Hepatocyte (in vitro differentiated cells): ENCODE results near the gene TFIP11. TPM values are rescaled to one million over a fixed set of nuclear protein-coding genes. Genes with fewer than 3 reads are reported as not detected.

ENCODE experiments used
- DNase-seq: peaks from one replicate; pipeline ENCODE4 v3.0.0-alpha.2; 2016; ENCODE audit warnings: low spot score
- H2AFZ ChIP-seq: fragments of 200-600 bp; sonication (generic); 2 replicates; pipeline ENCODE4 v1.6.0; 2016; ENCODE audit warnings: antibody characterized with exemption, mild to moderate bottlenecking
- H3K27ac ChIP-seq: fragments of 200-600 bp; sonication (generic); 2 replicates; pipeline ENCODE4 v1.5.1; 2016; ENCODE audit warnings: mild to moderate bottlenecking
- H3K27me3 ChIP-seq: fragments of 200-600 bp; sonication (generic); 2 replicates; pipeline ENCODE4 v1.6.1; 2016
- H3K36me3 ChIP-seq: fragments of 200-600 bp; sonication (generic); replicated peaks from 2 replicates; pipeline ENCODE4 v1.5.1; 2016; ENCODE audit warnings: low read depth; ENCODE audit not compliant: insufficient read depth
- H3K4me1 ChIP-seq: fragments of 200-600 bp; sonication (generic); 2 replicates; pipeline ENCODE4 v1.5.1; 2016; ENCODE audit warnings: mild to moderate bottlenecking, moderate library complexity; ENCODE audit not compliant: insufficient read depth
- H3K4me2 ChIP-seq: fragments of 200-600 bp; sonication (generic); 2 replicates; pipeline ENCODE4 v1.6.0; 2016
- H3K4me3 ChIP-seq: fragments of 200-600 bp; sonication (generic); 2 replicates; pipeline ENCODE4 v1.5.1; 2016; ENCODE audit warnings: mild to moderate bottlenecking
- H3K79me2 ChIP-seq: fragments of 200-600 bp; sonication (generic); 2 replicates; pipeline ENCODE4 v1.6.0; 2017; ENCODE audit warnings: mild to moderate bottlenecking
- H3K9me2 ChIP-seq: fragments of 200-600 bp; sonication (generic); replicated peaks from 2 replicates; pipeline ENCODE4 v1.6.0; 2017; ENCODE audit warnings: mild to moderate bottlenecking; ENCODE audit not compliant: insufficient read depth
- H3K9me3 ChIP-seq: fragments of 200-600 bp; sonication (generic); 2 replicates; pipeline ENCODE4 v1.5.1; 2016; ENCODE audit warnings: low read depth, mild to moderate bottlenecking
- H4K20me1 ChIP-seq: fragments of 200-600 bp; sonication (generic); 2 replicates; pipeline ENCODE4 v1.6.0; 2016; ENCODE audit warnings: mild to moderate bottlenecking; ENCODE audit not compliant: insufficient read depth, poor library complexity, severe bottlenecking
- CTCF ChIP-seq: fragments of 200-600 bp; sonication (generic); IDR thresholded peaks from 2 replicates; pipeline ENCODE4 v1.5.1; 2016; ENCODE audit warnings: antibody characterized with exemption, mild to moderate bottlenecking; ENCODE audit not compliant: poor library complexity
- EZH2 ChIP-seq: fragments of 200-600 bp; sonication (generic); IDR thresholded peaks from 2 replicates; pipeline ENCODE4 v1.6.1; 2016; ENCODE audit warnings: antibody characterized with exemption, mild to moderate bottlenecking, borderline replicate concordance
- EZH2phosphoT487 ChIP-seq: fragments of 200-600 bp; sonication (generic); IDR thresholded peaks from one replicate; pipeline ENCODE4 v1.6.1; 2018; ENCODE audit warnings: antibody characterized with exemption, mild to moderate bottlenecking, low read depth, moderate library complexity; ENCODE audit not compliant: unreplicated experiment, severe bottlenecking
- WGBS: methylation state at CpG from one replicate; pipeline ENCODE4 v1.1.6; 2016; ENCODE audit warnings: low lambda C conversion rate; ENCODE audit errors: missing lambda C conversion rate; 5-methylcytosine and 5-hydroxymethylcytosine counted together
- polyA plus RNA-seq: library from polyadenylated mRNA; unstranded; fragments of >200 nt; fragmentation: Nextera tagmentation; extraction: Ambion mirVana; gene quantifications from 2 replicates; pipeline ENCODE4 v1.2.1, GENCODE V29; 2016
- total RNA-seq: library from RNA; depleted of rRNA; stranded (reverse); fragments of >200 nt; gene quantifications from 2 replicates; pipeline ENCODE4 v1.2.3, GENCODE V29; 2014

Gene TFIP11
- total and polyA plus RNA-seq, 2 experiments from 2014 or later = 19.6 to 21.3 TPM

DNA sequence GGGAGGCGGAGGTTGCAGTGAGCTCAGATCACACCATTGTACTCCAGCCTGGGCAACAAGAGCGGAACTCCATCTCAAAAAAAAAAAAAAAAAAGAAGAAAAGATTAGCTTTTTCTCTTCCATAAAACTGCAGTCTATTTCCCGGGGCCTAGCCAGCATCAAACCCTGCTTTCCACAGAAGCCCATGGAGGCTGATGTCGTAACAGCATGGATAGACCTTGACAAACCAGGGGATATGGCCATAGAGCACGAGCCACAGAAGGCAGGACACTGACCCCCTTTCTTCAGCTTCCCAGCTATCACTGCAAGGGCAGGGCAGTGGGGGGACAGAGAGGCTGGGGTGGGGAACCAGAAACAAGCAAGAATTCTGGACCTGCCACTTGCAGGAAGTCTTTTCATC is 50.2 kb downstream of the TFIP11 start:
- WGBS = 91% methylated on average over 5 of the region's 5 CpGs
- Histone ChIP-seq H3K79me2 (peaks cover 19% of the 10 kb centered on the region), H4K20me1 (peaks cover 7% of the 10 kb centered on the region), H3K4me2 (no peak overlapping the region), H3K36me3 (no peaks in the 10 kb centered on the region), H3K9me3 (no peaks in the 10 kb centered on the region), H3K4me1 (peaks cover 4% of the 10 kb centered on the region), H2AFZ (no peak overlapping the region), H3K9me2 (no peaks in the 10 kb centered on the region), H3K27ac (no peak overlapping the region), H3K4me3 (no peak overlapping the region), H3K27me3 (no peaks in the 10 kb centered on the region)
- no peak for DNase-seq
- no peak for TF ChIP-seq EZH2phosphoT487
- no peak for TF ChIP-seq CTCF
- no peak for TF ChIP-seq EZH2

- no peaks in the 10 kb centered on the region for H3K27me3 ChIP-seq
- peaks cover 4% of the 10 kb centered on the region for H3K4me1 ChIP-seq
- peak; percentile 78 for DNase-seq
- H4K20me1 ChIP-seq = peaks cover 7% of the 10 kb centered on the region
- H3K36me3 ChIP-seq = no peaks in the 10 kb centered on the region
- no peak overlapping the region for H3K4me3 ChIP-seq
- H3K79me2 ChIP-seq = peaks cover 19% of the 10 kb centered on the region
- H3K9me2 ChIP-seq = no peaks in the 10 kb centered on the region
- H3K9me3 ChIP-seq = no peaks in the 10 kb centered on the region
- whole genome bisulfite sequencing = 32% methylated on average over 3 of the region's 3 CpGs
- no peak overlapping the region for H3K27ac ChIP-seq
- TF ChIP-seq EZH2 = no peak
- TF ChIP-seq CTCF = peak; percentile 77
- H3K4me2 ChIP-seq = no peak overlapping the region
- H2AFZ ChIP-seq = no peak overlapping the region
These were observed 51.0 kb downstream of the TFIP11 start for GRCh38 chr22:26461188-26461810.

DNA sequence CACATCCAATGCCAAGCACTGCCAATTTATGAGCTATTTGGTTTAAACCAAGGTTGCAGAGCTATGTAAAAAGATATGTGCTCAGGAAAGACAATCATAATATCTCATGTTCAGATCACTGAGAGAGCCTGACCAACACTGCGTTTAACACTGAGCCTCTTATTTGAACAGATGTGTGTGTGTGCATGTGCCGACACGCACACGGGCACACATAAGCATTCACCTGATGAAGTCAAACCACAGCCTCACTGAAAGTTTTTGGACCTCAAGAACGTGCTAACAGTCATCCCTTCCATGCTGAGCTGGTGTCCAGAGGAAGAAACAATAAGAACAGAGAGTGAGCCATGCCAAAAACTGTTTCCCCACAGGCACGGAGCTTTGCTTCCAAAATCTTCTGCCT is 52.1 kb downstream of the TFIP11 start:
- no peak overlapping the region for H2AFZ ChIP-seq
- DNase-seq = no peak
- H3K36me3 ChIP-seq = no peaks in the 10 kb centered on the region
- no peak for TF ChIP-seq EZH2
- H3K4me2 ChIP-seq = no peak overlapping the region
- no peaks in the 10 kb centered on the region for H3K27me3 ChIP-seq
- H3K9me2 ChIP-seq = no peaks in the 10 kb centered on the region
- H3K79me2 ChIP-seq = peaks cover 19% of the 10 kb centered on the region
- H3K27ac ChIP-seq = no peak overlapping the region
- peaks cover 4% of the 10 kb centered on the region for H3K4me1 ChIP-seq
- peaks cover 7% of the 10 kb centered on the region for H4K20me1 ChIP-seq
- no peak overlapping the region for H3K4me3 ChIP-seq
- 97% methylated on average over 6 of the region's 6 CpGs for WGBS
- no peaks in the 10 kb centered on the region for H3K9me3 ChIP-seq

DNA sequence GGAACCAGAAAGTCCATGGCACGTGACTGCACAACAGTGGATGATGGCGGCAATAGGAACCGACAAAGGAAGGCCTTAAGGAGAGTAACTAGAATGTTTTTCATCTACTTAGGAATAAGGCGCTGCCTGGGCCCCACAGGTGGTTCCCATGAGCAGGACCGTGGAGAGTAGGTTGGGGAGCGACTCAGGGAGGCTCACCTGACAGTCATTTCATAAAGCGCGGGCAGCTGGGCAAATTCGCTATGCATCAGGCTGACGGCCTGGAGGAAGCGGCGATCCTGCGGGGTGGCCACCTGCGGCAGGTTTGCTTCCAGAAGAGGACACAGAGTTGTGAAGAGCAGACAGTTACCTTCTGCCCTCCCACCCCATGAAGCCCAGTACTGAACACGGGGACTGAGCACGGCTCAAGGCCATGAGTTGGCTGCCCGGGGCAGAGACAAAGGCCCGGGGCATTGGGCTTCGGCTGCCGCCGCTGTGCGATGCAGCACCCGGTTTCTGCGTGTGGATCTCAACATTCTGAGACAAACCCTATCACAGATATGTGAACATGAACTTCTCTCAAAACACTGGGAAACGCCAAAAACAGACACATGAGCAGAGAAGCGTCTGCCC is 54.5 kb downstream of the TFIP11 start:
- Histone ChIP-seq H3K36me3 (no peaks in the 10 kb centered on the region), H3K4me2 (no peak overlapping the region)

More for the DNA sequence above, 54.5 kb downstream of the TFIP11 start:
- Histone ChIP-seq H3K27ac (no peak overlapping the region), H3K4me1 (no peaks in the 10 kb centered on the region), H3K9me2 (no peaks in the 10 kb centered on the region), H4K20me1 (peaks cover 7% of the 10 kb centered on the region), H3K9me3 (no peaks in the 10 kb centered on the region), H3K79me2 (peaks cover 19% of the 10 kb centered on the region), H2AFZ (no peak overlapping the region), H3K4me3 (no peak overlapping the region), H3K27me3 (no peaks in the 10 kb centered on the region)
- TF ChIP-seq EZH2phosphoT487 (no peak), EZH2 (no peak), CTCF (no peak)
- DNase-seq = no peak
- 97% methylated on average over 26 of the region's 26 CpGs for WGBS
